GM20431 (cell line): ENCODE results near the gene CDH8.

Experiments
- in situ Hi-C: fragments of 300-500 bp; cut with MseI, MboI; formaldehyde crosslinking; loops from one replicate; pipeline ENCODE4 v1.15.0; 2020; ENCODE audit warnings: low sequenced_read_pairs; ENCODE audit not compliant: unreplicated experiment

CDH8 gene

GRCh38 chr16:61879306-61879705 lies 156.9 kb downstream of the CDH8 start:
- in situ Hi-C loops: no loop called here

GRCh38 chr16:61877436-61877835 lies 158.8 kb downstream of the CDH8 start:
- in situ Hi-C loops: no loop called here

GRCh38 chr16:61872778-61873119 lies 163.5 kb downstream of the CDH8 start:
- in situ Hi-C loops: no loop called here

- in situ Hi-C loops: no loop called here
These were observed 164.1 kb downstream of the CDH8 start for GRCh38 chr16:61871837-61872777.

GRCh38 chr16:61862221-61863155 lies 173.8 kb downstream of the CDH8 start:
- in situ Hi-C loops: no loop called here

GRCh38 chr16:61858988-61859387 lies 177.2 kb downstream of the CDH8 start:
- in situ Hi-C loops: no loop called here

GRCh38 chr16:61842666-61843065 lies 193.6 kb downstream of the CDH8 start:
- in situ Hi-C loops: no loop called here

GRCh38 chr16:61836804-61837393 lies 199.3 kb downstream of the CDH8 start:
- in situ Hi-C loops: no loop called here

- in situ Hi-C loops: no loop called here
These were observed 202.2 kb downstream of the CDH8 start for GRCh38 chr16:61834082-61834481.

- in situ Hi-C loops: no loop called here
These were observed 204.8 kb downstream of the CDH8 start for GRCh38 chr16:61831351-61831917.

- in situ Hi-C loops: no loop called here
These were observed 206.6 kb downstream of the CDH8 start for GRCh38 chr16:61829631-61830030.

GRCh38 chr16:61823326-61823725 lies 212.9 kb downstream of the CDH8 start:
- in situ Hi-C loops: no loop called here

- in situ Hi-C loops: no loop called here
These were observed 215.4 kb downstream of the CDH8 start for GRCh38 chr16:61820820-61821219.

- in situ Hi-C loops: no loop called here
These were observed 215.8 kb downstream of the CDH8 start for GRCh38 chr16:61820398-61820797.

- in situ Hi-C loops: no loop called here
These were observed 217.4 kb downstream of the CDH8 start for GRCh38 chr16:61818850-61819249.

GRCh38 chr16:61817583-61818278 lies 218.5 kb downstream of the CDH8 start:
- in situ Hi-C loops: no loop called here

GRCh38 chr16:61814726-61815347 lies 221.4 kb downstream of the CDH8 start:
- in situ Hi-C loops: no loop called here

- in situ Hi-C loops: no loop called here
These were observed 222.9 kb downstream of the CDH8 start for GRCh38 chr16:61813339-61813738.

- in situ Hi-C loops: no loop called here
These were observed 224.0 kb downstream of the CDH8 start for GRCh38 chr16:61812251-61812650.
